ENCODE results near the gene PRDM16. TPM values are rescaled to one million over a fixed set of nuclear protein-coding genes. Genes with fewer than 3 reads are reported as not detected.

PRDM16 gene
- total and polyA plus RNA-seq, 2 of the 13 experiments (the other 11 are each of a cell fraction or from before 2014, with no cell fraction given) = 0.15 to 0.81 TPM

DNA sequence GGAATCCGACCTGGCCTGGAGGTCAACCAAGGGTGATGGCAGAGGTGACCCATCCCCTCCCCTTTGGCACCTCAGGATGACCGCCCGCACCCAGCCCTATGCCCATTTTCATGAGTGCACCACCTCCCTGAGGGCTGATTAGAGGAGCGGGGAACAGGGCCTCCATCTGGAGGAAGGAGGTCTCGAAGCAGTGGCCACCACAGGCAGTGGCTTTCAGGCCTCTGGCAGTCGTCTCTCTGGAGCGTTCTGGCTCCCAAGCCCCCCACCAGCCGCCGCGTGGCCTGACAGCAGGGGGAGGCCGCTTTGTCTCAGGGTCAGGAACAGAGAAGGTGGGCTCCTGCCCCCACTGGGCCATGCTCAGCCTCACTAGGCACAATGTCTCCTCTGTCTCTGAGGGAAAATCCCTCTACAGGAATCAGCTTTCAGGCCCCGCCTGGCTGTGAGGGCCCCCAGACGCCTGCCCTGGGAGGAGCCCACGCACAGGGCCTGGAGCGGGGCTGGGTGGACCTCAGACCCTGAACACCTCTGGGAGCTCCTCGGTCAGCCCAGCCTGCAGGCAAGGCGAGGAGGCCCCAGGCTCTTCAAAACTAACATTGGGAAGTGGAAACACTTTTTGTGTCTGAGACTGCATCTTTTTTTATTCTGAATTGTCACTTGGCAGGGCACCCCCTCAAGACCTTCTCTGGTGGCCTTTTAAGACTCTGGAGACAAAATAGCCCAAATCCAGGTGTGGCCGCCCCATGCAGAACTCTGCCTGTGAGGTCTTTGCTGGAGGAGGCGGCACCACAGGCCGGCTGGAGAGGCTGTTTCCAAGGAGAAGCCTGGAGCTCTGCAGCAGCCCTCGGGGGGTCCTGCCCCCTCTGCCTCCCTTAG lies 257.7 kb downstream of the PRDM16 start (continued):
- peak; percentile 49; the same call in 1 of the 2 replicates for TF ChIP-seq HIC2 (CRISPR knock-in tag; IDR thresholded peaks at IDR 0.05; ENCODE audit: low read depth)
- no peak; the same call in 1 of the 2 replicates for TF ChIP-seq ZFP41 (CRISPR knock-in tag; IDR thresholded peaks at IDR 0.05; ENCODE audit: borderline replicate concordance)
- TF ChIP-seq, protein P1, sequence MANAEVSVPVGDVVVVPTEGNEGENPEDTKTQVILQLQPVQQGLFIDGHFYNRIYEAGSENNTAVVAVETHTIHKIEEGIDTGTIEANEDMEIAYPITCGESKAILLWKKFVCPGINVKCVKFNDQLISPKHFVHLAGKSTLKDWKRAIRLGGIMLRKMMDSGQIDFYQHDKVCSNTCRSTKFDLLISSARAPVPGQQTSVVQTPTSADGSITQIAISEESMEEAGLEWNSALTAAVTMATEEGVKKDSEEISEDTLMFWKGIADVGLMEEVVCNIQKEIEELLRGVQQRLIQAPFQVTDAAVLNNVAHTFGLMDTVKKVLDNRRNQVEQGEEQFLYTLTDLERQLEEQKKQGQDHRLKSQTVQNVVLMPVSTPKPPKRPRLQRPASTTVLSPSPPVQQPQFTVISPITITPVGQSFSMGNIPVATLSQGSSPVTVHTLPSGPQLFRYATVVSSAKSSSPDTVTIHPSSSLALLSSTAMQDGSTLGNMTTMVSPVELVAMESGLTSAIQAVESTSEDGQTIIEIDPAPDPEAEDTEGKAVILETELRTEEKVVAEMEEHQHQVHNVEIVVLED (CRISPR knock-in tag; IDR thresholded peaks at IDR 0.05; ENCODE audit: borderline replicate concordance) = peak; percentile 76; the same call in 1 of the 2 replicates
- no peak for TF ChIP-seq TEAD2 (CRISPR knock-in tag; IDR thresholded peaks at IDR 0.05)
- TF ChIP-seq FOSL2 (CRISPR knock-in tag; IDR thresholded peaks at IDR 0.05) = peak; percentile 46
- no peak for TF ChIP-seq FOSL1 (CRISPR knock-in tag; IDR thresholded peaks at IDR 0.05; ENCODE audit: borderline replicate concordance)
- peak; percentile 20; the same call in 1 of the 2 replicates for TF ChIP-seq PPARG (CRISPR knock-in tag; conservative IDR thresholded peaks at IDR 0.05)
- TF ChIP-seq HNF1A (IDR thresholded peaks at IDR 0.05; ENCODE audit: low read depth) = no peak
- peak; percentile 62; the same call in 1 of the 2 replicates for TF ChIP-seq HNF1A (CRISPR knock-in tag; IDR thresholded peaks at IDR 0.05; ENCODE audit: borderline replicate concordance)
- no peak for TF ChIP-seq ZNF776 (CRISPR knock-in tag; IDR thresholded peaks at IDR 0.05)
- no peak for TF ChIP-seq PAX8 (CRISPR knock-in tag; IDR thresholded peaks at IDR 0.05; ENCODE audit: borderline replicate concordance)
- TF ChIP-seq, protein P2, sequence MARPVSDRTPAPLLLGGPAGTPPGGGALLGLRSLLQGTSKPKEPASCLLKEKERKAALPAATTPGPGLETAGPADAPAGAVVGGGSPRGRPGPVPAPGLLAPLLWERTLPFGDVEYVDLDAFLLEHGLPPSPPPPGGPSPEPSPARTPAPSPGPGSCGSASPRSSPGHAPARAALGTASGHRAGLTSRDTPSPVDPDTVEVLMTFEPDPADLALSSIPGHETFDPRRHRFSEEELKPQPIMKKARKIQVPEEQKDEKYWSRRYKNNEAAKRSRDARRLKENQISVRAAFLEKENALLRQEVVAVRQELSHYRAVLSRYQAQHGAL (CRISPR knock-in tag; IDR thresholded peaks at IDR 0.05; ENCODE audit: not compliant biosample characterization) = no peak
- TF ChIP-seq HNRNPH1 (optimal IDR thresholded peaks at IDR 0.05; ENCODE audit: low read depth, low read length) = no peak
- peak; percentile 52 for TF ChIP-seq ZNF501 (CRISPR knock-in tag; IDR thresholded peaks at IDR 0.05)
- TF ChIP-seq HNRNPLL (IDR thresholded peaks at IDR 0.05; ENCODE audit: low read depth, low read length, poor library complexity, severe bottlenecking) = no peak
- TF ChIP-seq ZNF770 (CRISPR knock-in tag; IDR thresholded peaks at IDR 0.05) = no peak
- TF ChIP-seq PHF21A (CRISPR knock-in tag; IDR thresholded peaks at IDR 0.05) = peak; percentile 87
